GM21423 (cell line): ENCODE measurements around the gene KLHL22.
A peak's percentile ranks its signal among the peaks of the same experiment; 100 is the strongest.
"Not testable (repeated sequence)": the region's sequence is repeated elsewhere in the genome, so short reads cannot be mapped to it uniquely, and the experiment has no call there.

Experiments used
- ATAC-seq: cut with Tn5 transposase; IDR thresholded peaks from one replicate; pipeline ENCODE4 v1.9.1; 2021; ENCODE audit warnings: mild to moderate bottlenecking, moderate library complexity; ENCODE audit not compliant: unreplicated experiment

Gene KLHL22

GRCh38 chr22:20471126-20471833, 24.3 kb downstream of the KLHL22 start:
- no peak for ATAC-seq

GRCh38 chr22:20470525-20470924, 25.1 kb downstream of the KLHL22 start:
- not testable (repeated sequence) for ATAC-seq

- no peak for ATAC-seq
These were observed 26.3 kb downstream of the KLHL22 start for GRCh38 chr22:20469110-20469868.

GRCh38 chr22:20466659-20467379, 28.8 kb downstream of the KLHL22 start:
- no peak for ATAC-seq

GRCh38 chr22:20465759-20466077, 29.9 kb downstream of the KLHL22 start:
- no peak for ATAC-seq

GRCh38 chr22:20464912-20465758, 30.5 kb downstream of the KLHL22 start:
- no peak for ATAC-seq

GRCh38 chr22:20464096-20464614, 31.4 kb downstream of the KLHL22 start:
- no peak for ATAC-seq

- no peak for ATAC-seq
These were observed 32.1 kb downstream of the KLHL22 start for GRCh38 chr22:20463324-20464095.

- ATAC-seq, result no peak
These were observed 35.7 kb downstream of the KLHL22 start for GRCh38 chr22:20459862-20460261.

- no peak for ATAC-seq
These were observed 36.4 kb downstream of the KLHL22 start for GRCh38 chr22:20459152-20459542.

- no peak for ATAC-seq
These were observed 37.0 kb downstream of the KLHL22 start for GRCh38 chr22:20458530-20459151.

- no peak for ATAC-seq
These were observed 37.9 kb downstream of the KLHL22 start for GRCh38 chr22:20457506-20458240.

- ATAC-seq, result no peak
These were observed 38.9 kb downstream of the KLHL22 start for GRCh38 chr22:20456722-20457076.

- ATAC-seq, result peak; percentile 52
These were observed 39.4 kb downstream of the KLHL22 start for GRCh38 chr22:20456064-20456721.

GRCh38 chr22:20455709-20456063, 39.9 kb downstream of the KLHL22 start:
- ATAC-seq, result no peak

- ATAC-seq, result no peak
These were observed 42.4 kb downstream of the KLHL22 start for GRCh38 chr22:20453222-20453621.

- ATAC-seq, result no peak
These were observed 43.7 kb downstream of the KLHL22 start for GRCh38 chr22:20451920-20452319.

- not testable (repeated sequence) for ATAC-seq
These were observed 44.3 kb downstream of the KLHL22 start for GRCh38 chr22:20451129-20451778.
